OCI-LY7 (cell line): Measurements from ENCODE around the gene MIAT.

ENCODE experiments used
- CTCF ChIP-seq: fragments of 200-600 bp; sonication (generic); conservative IDR thresholded peaks from 2 replicates; pipeline ENCODE4 v1.5.1; 2014; ENCODE audit warnings: mild to moderate bottlenecking, antibody characterized with exemption, low read length, moderate library complexity, mixed read lengths
- EZH2phosphoT487 ChIP-seq: fragments of 200-600 bp; sonication (generic); IDR thresholded peaks from 2 replicates; pipeline ENCODE4 v1.6.1; 2018; ENCODE audit warnings: low read depth, borderline replicate concordance, mild to moderate bottlenecking, mixed run types, antibody characterized with exemption, low read length, moderate library complexity, mixed read lengths

GRCh38 chr22:26615149-26615548, 42.2 kb upstream of the MIAT start:
- TF ChIP-seq CTCF (no peak), EZH2phosphoT487 (no peak)
